Erythroblast (primary cell): ENCODE results near the gene WDR89.

Experiments
- GATA1 ChIP-seq: IDR thresholded peaks from 2 replicates; pipeline ENCODE4 v1.6.1; 2011; ENCODE audit warnings: low read depth, mild to moderate bottlenecking, control low read depth, low read length, moderate library complexity
- POLR2A ChIP-seq: IDR thresholded peaks from 2 replicates; pipeline ENCODE4 v1.6.1; 2011; ENCODE audit warnings: mild to moderate bottlenecking, low read length

DNA sequence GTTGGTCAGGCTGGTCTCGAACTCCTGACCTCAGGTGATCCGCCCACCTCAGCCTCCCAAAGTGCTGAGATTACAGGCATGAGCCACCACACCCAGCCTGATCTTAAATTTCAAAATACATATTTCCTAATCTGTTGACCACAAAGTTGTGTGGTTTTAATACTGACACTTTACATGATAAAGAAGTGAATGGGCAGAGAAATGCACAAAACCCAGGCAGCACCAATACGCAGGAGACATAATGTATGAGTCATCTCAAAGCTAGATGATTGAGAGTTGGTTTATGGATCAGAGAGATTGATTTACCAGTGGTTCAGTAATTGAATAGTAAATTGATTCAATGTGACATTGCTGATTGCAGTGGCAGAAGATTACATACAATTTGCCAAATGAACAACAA is 79.3 kb downstream of the WDR89 start:
- TF ChIP-seq POLR2A: no peak
- TF ChIP-seq GATA1: no peak
